GM18505 (cell line): Measurements from ENCODE around the gene CTNND1.

ENCODE experiments used
- ATAC-seq: cut with Tn5 transposase; IDR thresholded peaks from one replicate; pipeline ENCODE4 v1.9.1; 2021; ENCODE audit not compliant: unreplicated experiment
- POLR2A ChIP-seq: IDR thresholded peaks from 4 replicates; pipeline ENCODE4 v1.6.1; 2011; ENCODE audit warnings: borderline replicate concordance; ENCODE audit not compliant: insufficient read depth, insufficient read length; ENCODE audit errors: extremely low read depth

Gene CTNND1

GRCh38 chr11:57791321-57792059 lies 29.9 kb downstream of the CTNND1 start:
- TF ChIP-seq POLR2A = no peak
- no peak for ATAC-seq

GRCh38 chr11:57792060-57792541 lies 30.5 kb downstream of the CTNND1 start:
- peak; percentile 64 for TF ChIP-seq POLR2A
- ATAC-seq = peak; percentile 85

- TF ChIP-seq POLR2A = no peak
- ATAC-seq = peak; percentile 17
These were observed 31.3 kb downstream of the CTNND1 start for GRCh38 chr11:57792870-57793269.

GRCh38 chr11:57793351-57794115 lies 31.9 kb downstream of the CTNND1 start:
- TF ChIP-seq POLR2A = no peak
- no peak for ATAC-seq

- ATAC-seq = no peak
- no peak for TF ChIP-seq POLR2A
These were observed 37.4 kb downstream of the CTNND1 start for GRCh38 chr11:57798905-57799559.

GRCh38 chr11:57800444-57801182 lies 39.0 kb downstream of the CTNND1 start:
- no peak for TF ChIP-seq POLR2A
- peak; percentile 69 for ATAC-seq

- ATAC-seq = no peak
- TF ChIP-seq POLR2A = no peak
These were observed 39.5 kb downstream of the CTNND1 start for GRCh38 chr11:57801183-57801485.

- TF ChIP-seq POLR2A = no peak
- no peak for ATAC-seq
These were observed 40.8 kb downstream of the CTNND1 start for GRCh38 chr11:57802411-57802810.

GRCh38 chr11:57804466-57804865 lies 42.9 kb downstream of the CTNND1 start:
- ATAC-seq = no peak
- TF ChIP-seq POLR2A = no peak

GRCh38 chr11:57805780-57806179 lies 44.2 kb downstream of the CTNND1 start:
- no peak for TF ChIP-seq POLR2A
- ATAC-seq = no peak

- no peak for TF ChIP-seq POLR2A
- no peak for ATAC-seq
These were observed 51.0 kb downstream of the CTNND1 start for GRCh38 chr11:57812634-57813033.

- ATAC-seq = peak; percentile 75
- no peak for TF ChIP-seq POLR2A
These were observed 53.9 kb downstream of the CTNND1 start for GRCh38 chr11:57815476-57815875.

- TF ChIP-seq POLR2A = no peak
- ATAC-seq = peak; percentile 7
These were observed 54.3 kb downstream of the CTNND1 start for GRCh38 chr11:57815877-57816276.
